ENCODE results near the gene MS4A14. TPM values are rescaled to one million over a fixed set of nuclear protein-coding genes. Genes with fewer than 3 reads are reported as not detected.

Gene MS4A14
- total RNA-seq, 1 donor from 2014 or later = not detected

DNA sequence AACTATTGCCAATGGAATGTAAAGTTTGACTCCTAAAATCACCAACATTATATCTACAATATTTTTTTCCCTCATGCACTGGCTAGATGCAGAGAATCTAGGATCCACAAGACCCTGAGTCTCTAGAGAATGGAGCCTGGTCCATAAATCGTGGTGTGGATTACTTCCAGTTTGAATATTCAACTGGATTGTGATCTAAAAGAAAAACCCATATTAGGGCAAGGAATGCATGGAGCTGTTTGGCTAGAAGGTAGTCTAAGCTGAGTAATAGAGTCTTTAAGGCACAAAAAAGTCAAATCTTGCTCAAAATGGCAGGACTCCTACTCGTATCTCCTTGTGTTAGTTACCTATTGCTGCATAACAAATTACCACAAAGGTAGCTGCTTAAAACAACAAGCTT is 23.8 kb downstream of the MS4A14 start:
- no peaks in the 10 kb centered on the region for H3K36me3 Mint-ChIP-seq
- peaks cover 6% of the 10 kb centered on the region for H3K27me3 Mint-ChIP-seq
- no peak for DNase-seq (ENCODE audit: extremely low spot score, unreplicated experiment)
- no peak overlapping the region for H3K4me3 Mint-ChIP-seq
- H3K27ac Mint-ChIP-seq = no peak overlapping the region
- TF ChIP-seq, protein P1, sequence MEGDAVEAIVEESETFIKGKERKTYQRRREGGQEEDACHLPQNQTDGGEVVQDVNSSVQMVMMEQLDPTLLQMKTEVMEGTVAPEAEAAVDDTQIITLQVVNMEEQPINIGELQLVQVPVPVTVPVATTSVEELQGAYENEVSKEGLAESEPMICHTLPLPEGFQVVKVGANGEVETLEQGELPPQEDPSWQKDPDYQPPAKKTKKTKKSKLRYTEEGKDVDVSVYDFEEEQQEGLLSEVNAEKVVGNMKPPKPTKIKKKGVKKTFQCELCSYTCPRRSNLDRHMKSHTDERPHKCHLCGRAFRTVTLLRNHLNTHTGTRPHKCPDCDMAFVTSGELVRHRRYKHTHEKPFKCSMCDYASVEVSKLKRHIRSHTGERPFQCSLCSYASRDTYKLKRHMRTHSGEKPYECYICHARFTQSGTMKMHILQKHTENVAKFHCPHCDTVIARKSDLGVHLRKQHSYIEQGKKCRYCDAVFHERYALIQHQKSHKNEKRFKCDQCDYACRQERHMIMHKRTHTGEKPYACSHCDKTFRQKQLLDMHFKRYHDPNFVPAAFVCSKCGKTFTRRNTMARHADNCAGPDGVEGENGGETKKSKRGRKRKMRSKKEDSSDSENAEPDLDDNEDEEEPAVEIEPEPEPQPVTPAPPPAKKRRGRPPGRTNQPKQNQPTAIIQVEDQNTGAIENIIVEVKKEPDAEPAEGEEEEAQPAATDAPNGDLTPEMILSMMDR (conservative IDR thresholded peaks at IDR 0.05) = no peak
- H3K4me1 Mint-ChIP-seq (ENCODE audit: unreplicated experiment) = no peaks in the 10 kb centered on the region
- no peaks in the 10 kb centered on the region for H3K9me3 Mint-ChIP-seq

DNA sequence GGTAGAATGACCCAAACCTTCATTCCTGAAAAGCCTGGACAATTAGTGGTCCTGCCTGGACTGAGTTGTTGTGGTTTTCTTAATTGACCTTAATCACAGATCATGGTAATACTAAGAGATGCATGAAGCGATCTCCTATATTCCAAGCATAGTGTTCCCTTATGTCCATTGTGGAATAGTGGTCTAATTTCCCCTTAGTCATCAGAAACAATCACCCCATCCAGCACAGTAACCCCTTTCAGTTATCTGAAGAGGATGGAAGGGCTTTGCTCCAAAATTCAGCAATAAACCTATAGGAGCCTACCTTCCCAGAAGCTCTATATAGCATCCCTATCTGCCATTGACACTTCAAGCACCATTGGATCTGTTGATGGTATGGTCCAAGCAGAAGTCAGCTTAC is 26.4 kb downstream of the MS4A14 start:
- no peaks in the 10 kb centered on the region for H3K27me3 Mint-ChIP-seq
- TF ChIP-seq, protein P1 (conservative IDR thresholded peaks at IDR 0.05) = no peak
- no peak overlapping the region for H3K27ac Mint-ChIP-seq
- no peaks in the 10 kb centered on the region for H3K4me1 Mint-ChIP-seq (ENCODE audit: unreplicated experiment)
- DNase-seq (ENCODE audit: extremely low spot score, unreplicated experiment) = no peak
- H3K4me3 Mint-ChIP-seq = no peak overlapping the region
- no peaks in the 10 kb centered on the region for H3K9me3 Mint-ChIP-seq
- H3K36me3 Mint-ChIP-seq = no peaks in the 10 kb centered on the region

DNA sequence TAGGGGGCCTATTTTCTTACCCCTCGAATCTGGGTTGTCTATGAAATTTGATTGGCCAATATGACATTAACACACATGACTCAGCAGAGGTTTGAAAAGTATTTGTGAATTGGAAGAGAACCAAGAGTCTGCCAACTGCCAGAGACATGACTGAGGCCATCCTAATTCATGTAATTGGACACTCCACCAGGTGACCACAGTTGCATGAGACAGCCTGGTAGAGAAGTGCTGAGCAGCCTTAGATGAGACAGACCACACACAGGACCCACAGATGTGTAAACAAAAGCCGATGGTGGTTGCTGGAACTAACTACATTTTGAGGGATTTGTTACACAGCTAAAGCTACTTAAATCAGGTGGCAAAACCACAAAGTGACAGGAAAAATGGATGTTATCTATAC is 32.3 kb downstream of the MS4A14 start:
- Mint-ChIP-seq H3K27ac (no peak overlapping the region), H3K4me3 (no peak overlapping the region), H3K27me3 (no peaks in the 10 kb centered on the region), H3K4me1 (ENCODE audit: unreplicated experiment) (no peaks in the 10 kb centered on the region), H3K9me3 (no peaks in the 10 kb centered on the region), H3K36me3 (no peaks in the 10 kb centered on the region)
- DNase-seq (ENCODE audit: extremely low spot score, unreplicated experiment) = no peak
- TF ChIP-seq, protein P1 (conservative IDR thresholded peaks at IDR 0.05) = no peak

DNA sequence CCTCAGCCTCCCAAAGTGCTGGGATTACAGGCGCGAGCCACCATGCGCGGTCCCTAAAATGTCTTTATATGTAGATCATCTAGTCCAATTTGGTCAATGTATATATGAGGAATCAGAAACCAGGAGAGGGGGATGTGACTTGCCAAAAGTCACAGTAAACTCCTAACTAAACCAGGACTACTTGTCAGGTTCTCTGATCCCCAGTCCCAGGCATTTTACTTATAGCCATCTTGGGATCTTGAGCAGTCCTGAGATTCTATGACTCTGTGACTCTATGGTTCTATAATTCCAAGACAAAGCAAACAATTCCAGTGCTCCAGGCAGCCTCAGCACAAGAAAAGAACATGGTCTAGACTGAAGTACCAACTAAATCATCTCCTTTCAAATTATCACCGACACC is 33.0 kb downstream of the MS4A14 start, which contains the start of gene MS4A5:
Gene MS4A5 (plus strand): TSS at position 301 of the 400 bp plus-strand sequence. CDS start 103 bp downstream, outside the sequence.
- H3K4me1 Mint-ChIP-seq (ENCODE audit: unreplicated experiment) = no peaks in the 10 kb centered on the region
- no peaks in the 10 kb centered on the region for H3K36me3 Mint-ChIP-seq
- no peak within 1 kb of the TSS for H3K27ac Mint-ChIP-seq
- H3K27me3 Mint-ChIP-seq = no peaks in the 10 kb centered on the region
- H3K9me3 Mint-ChIP-seq = no peaks in the 10 kb centered on the region
- H3K4me3 Mint-ChIP-seq = no peak within 1 kb of the TSS
- TF ChIP-seq, protein P1 (conservative IDR thresholded peaks at IDR 0.05) = no peak
- no peak for DNase-seq (ENCODE audit: extremely low spot score, unreplicated experiment)

DNA sequence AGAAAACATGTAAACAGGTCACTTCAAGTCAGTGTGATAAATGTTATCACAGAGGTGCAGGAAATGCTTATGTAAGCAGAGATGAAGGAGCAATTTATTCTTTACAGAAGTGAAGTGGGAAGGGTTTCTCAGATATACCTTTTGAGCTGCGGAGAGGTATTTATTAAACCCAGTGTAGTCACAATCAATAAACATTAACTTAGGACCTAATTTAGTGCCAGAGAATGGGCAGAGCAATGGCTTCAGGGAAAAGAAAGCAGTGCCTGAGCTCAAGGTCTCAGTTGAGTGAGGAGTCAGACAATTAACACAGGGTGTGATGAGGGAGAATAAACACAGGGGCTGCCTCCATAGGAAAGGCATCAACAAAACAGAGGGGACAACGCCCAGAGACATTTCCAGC is 35.0 kb downstream of the MS4A14 start:
- Mint-ChIP-seq H3K27ac (no peak overlapping the region), H3K36me3 (no peaks in the 10 kb centered on the region), H3K27me3 (no peaks in the 10 kb centered on the region), H3K4me3 (no peak overlapping the region), H3K4me1 (ENCODE audit: unreplicated experiment) (no peaks in the 10 kb centered on the region), H3K9me3 (no peaks in the 10 kb centered on the region)
- TF ChIP-seq, protein P1 (conservative IDR thresholded peaks at IDR 0.05) = no peak
- no peak for DNase-seq (ENCODE audit: extremely low spot score, unreplicated experiment)

DNA sequence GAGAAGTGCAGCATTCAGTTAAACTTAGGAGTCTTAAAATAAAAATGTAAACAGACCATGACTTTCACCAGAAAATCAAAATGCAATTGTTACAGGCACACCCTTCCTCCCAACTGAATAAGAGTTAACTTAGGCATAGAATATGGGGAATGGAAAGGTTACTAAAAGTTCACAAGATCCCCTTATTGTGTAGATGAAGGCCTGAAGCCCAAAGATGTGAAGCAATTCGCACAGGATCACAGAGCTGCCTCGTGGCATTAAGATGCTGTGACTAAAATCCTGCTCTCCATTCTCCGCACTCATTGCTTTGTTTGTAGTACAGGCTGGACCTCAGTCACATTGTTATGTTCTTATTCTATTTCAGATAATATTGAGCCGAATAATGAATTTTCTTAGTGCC is 37.1 kb downstream of the MS4A14 start:
- H3K4me3 Mint-ChIP-seq = no peak overlapping the region
- no peaks in the 10 kb centered on the region for H3K36me3 Mint-ChIP-seq
- TF ChIP-seq, protein P1 (conservative IDR thresholded peaks at IDR 0.05) = no peak
- no peaks in the 10 kb centered on the region for H3K27me3 Mint-ChIP-seq
- no peaks in the 10 kb centered on the region for H3K9me3 Mint-ChIP-seq
- H3K4me1 Mint-ChIP-seq (ENCODE audit: unreplicated experiment) = no peaks in the 10 kb centered on the region
- DNase-seq (ENCODE audit: extremely low spot score, unreplicated experiment) = no peak
- H3K27ac Mint-ChIP-seq = no peak overlapping the region

Data from type B pancreatic cell (in vitro differentiated cells).